ENCODE results near the gene COL23A1.

- TF ChIP-seq, protein P1, sequence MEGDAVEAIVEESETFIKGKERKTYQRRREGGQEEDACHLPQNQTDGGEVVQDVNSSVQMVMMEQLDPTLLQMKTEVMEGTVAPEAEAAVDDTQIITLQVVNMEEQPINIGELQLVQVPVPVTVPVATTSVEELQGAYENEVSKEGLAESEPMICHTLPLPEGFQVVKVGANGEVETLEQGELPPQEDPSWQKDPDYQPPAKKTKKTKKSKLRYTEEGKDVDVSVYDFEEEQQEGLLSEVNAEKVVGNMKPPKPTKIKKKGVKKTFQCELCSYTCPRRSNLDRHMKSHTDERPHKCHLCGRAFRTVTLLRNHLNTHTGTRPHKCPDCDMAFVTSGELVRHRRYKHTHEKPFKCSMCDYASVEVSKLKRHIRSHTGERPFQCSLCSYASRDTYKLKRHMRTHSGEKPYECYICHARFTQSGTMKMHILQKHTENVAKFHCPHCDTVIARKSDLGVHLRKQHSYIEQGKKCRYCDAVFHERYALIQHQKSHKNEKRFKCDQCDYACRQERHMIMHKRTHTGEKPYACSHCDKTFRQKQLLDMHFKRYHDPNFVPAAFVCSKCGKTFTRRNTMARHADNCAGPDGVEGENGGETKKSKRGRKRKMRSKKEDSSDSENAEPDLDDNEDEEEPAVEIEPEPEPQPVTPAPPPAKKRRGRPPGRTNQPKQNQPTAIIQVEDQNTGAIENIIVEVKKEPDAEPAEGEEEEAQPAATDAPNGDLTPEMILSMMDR (conservative IDR thresholded peaks at IDR 0.05; ENCODE audit: low read depth, low read length), result no peak
- no peak for TF ChIP-seq EZH2 (IDR thresholded peaks at IDR 0.05; ENCODE audit: borderline replicate concordance, low read depth, low read length, poor library complexity, severe bottlenecking)
Measured at GRCh38 chr5:178386336-178386931, 203.8 kb downstream of the COL23A1 start.
